CD1c-positive myeloid dendritic cell (primary cell): ENCODE results near the gene SKAP1.
A peak's percentile ranks its signal among the peaks of the same experiment; 100 is the strongest.
"Not testable (repeated sequence)": the region's sequence is repeated elsewhere in the genome, so short reads cannot be mapped to it uniquely, and the experiment has no call there.

ENCODE experiments used
- DNase-seq: peaks from one replicate; pipeline ENCODE4 v3.0.0-alpha.2; 2016; ENCODE audit errors: extremely low spot score

Gene SKAP1

GRCh38 chr17:48445248-48445620 lies 15.2 kb upstream of the SKAP1 start:
- no peak for DNase-seq

- no peak for DNase-seq
These were observed 14.7 kb upstream of the SKAP1 start for GRCh38 chr17:48444516-48445247.

GRCh38 chr17:48443712-48444111 lies 13.7 kb upstream of the SKAP1 start:
- DNase-seq, result no peak

- DNase-seq, result peak; percentile 59
These were observed 12.8 kb upstream of the SKAP1 start for GRCh38 chr17:48442819-48443218.

- no peak for DNase-seq
These were observed 11.8 kb upstream of the SKAP1 start for GRCh38 chr17:48441862-48442261.

GRCh38 chr17:48441231-48441711 lies 11.3 kb upstream of the SKAP1 start:
- peak; percentile 57 for DNase-seq

- no peak for DNase-seq
These were observed 10.7 kb upstream of the SKAP1 start for GRCh38 chr17:48440669-48441068.

- peak; percentile 24 for DNase-seq
These were observed 10.0 kb upstream of the SKAP1 start for GRCh38 chr17:48439875-48440505.

- DNase-seq, result no peak
These were observed 9.3 kb upstream of the SKAP1 start for GRCh38 chr17:48439110-48439850.

GRCh38 chr17:48438516-48439061 lies 8.6 kb upstream of the SKAP1 start:
- no peak for DNase-seq

- no peak for DNase-seq
These were observed 3.9 kb upstream of the SKAP1 start for GRCh38 chr17:48433896-48434295.

- no peak for DNase-seq
These were observed 3.1 kb upstream of the SKAP1 start for GRCh38 chr17:48432820-48433775.

GRCh38 chr17:48429156-48429555 lies 858 bp downstream of the SKAP1 start:
- DNase-seq, result no peak

GRCh38 chr17:48427598-48427997 lies 2.4 kb downstream of the SKAP1 start:
- peak; percentile 40 for DNase-seq

GRCh38 chr17:48426761-48427500 lies 3.1 kb downstream of the SKAP1 start:
- no peak for DNase-seq

GRCh38 chr17:48426019-48426665 lies 3.9 kb downstream of the SKAP1 start:
- DNase-seq, result no peak

GRCh38 chr17:48422060-48422459 lies 8.0 kb downstream of the SKAP1 start:
- not testable (repeated sequence) for DNase-seq

GRCh38 chr17:48420823-48421222 lies 9.2 kb downstream of the SKAP1 start:
- no peak for DNase-seq

GRCh38 chr17:48416971-48417370 lies 13.0 kb downstream of the SKAP1 start:
- no peak for DNase-seq
